Epithelial cell of esophagus (primary cell): Measurements from ENCODE around the gene SUFU.
"Not testable (repeated sequence)": the region's sequence is repeated elsewhere in the genome, so short reads cannot be mapped to it uniquely, and the experiment has no call there.

Experiments
- DNase-seq: peaks from one replicate; pipeline ENCODE4 v3.0.0; 2010; ENCODE audit warnings: low read depth
- H3K4me3 ChIP-seq: 2 replicates; pipeline ENCODE4 v1.5.1; 2011; ENCODE audit warnings: mild to moderate bottlenecking, low read length, control low read depth
- TF ChIP-seq, protein P1 (sequence below): IDR thresholded peaks from 2 replicates; pipeline ENCODE4 v1.5.1; 2011; ENCODE audit warnings: low read depth, mild to moderate bottlenecking, low read length, control low read depth, inconsistent platforms; ENCODE audit not compliant: insufficient read depth; ENCODE audit errors: missing control alignments

Gene SUFU

DNA sequence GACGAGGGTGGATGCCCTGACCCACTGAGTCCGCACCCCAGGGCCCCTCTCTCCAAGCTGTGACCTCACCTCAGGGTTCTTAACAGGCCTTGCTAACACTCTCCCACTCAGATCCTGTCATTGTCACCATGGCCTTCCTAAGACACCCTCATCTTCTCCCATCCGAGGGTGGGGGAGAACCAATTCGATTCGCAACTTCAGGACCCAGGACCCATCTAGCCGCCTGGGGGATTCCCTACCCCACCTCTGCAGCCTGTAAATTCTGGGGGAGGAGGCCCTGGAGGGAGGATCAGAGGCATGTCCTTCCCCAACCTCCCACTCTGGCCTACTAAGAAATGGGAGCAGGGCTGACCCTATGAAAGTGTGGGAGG is 157.9 kb downstream of the SUFU start:
- no peak for DNase-seq
- no peak overlapping the region for H3K4me3 ChIP-seq
- TF ChIP-seq, protein P1, sequence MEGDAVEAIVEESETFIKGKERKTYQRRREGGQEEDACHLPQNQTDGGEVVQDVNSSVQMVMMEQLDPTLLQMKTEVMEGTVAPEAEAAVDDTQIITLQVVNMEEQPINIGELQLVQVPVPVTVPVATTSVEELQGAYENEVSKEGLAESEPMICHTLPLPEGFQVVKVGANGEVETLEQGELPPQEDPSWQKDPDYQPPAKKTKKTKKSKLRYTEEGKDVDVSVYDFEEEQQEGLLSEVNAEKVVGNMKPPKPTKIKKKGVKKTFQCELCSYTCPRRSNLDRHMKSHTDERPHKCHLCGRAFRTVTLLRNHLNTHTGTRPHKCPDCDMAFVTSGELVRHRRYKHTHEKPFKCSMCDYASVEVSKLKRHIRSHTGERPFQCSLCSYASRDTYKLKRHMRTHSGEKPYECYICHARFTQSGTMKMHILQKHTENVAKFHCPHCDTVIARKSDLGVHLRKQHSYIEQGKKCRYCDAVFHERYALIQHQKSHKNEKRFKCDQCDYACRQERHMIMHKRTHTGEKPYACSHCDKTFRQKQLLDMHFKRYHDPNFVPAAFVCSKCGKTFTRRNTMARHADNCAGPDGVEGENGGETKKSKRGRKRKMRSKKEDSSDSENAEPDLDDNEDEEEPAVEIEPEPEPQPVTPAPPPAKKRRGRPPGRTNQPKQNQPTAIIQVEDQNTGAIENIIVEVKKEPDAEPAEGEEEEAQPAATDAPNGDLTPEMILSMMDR = no peak

DNA sequence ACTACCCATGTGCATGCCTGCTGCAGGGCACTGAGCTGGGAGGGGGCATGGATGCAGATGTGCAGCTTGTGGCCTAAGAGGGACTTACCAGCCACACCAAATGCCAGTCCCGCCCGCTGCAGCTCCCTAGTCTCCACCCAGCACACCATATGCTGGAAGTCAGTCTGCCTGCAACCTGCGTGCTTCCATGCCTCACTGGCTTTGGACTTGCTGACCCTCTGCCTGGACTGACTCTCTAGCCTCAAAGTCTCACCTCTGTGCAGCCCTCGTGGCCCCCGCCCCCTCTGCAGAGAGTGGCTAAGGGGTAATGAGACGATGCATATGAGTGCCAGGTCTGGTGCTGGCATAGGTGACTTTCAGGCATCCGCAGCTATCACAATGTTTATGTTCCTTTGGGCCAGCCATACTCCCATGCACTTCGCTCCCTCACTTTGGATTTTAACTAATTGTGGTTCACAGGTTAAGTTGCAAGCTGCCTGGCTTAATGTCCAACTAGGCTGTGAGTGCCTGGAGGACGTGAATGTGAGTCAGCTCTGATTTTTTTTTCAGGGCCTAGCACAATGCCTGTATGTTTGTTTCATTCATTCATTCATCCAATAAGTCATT is 162.2 kb downstream of the SUFU start:
- DNase-seq = no peak
- no peak overlapping the region for H3K4me3 ChIP-seq
- TF ChIP-seq, protein P1 = no peak

DNA sequence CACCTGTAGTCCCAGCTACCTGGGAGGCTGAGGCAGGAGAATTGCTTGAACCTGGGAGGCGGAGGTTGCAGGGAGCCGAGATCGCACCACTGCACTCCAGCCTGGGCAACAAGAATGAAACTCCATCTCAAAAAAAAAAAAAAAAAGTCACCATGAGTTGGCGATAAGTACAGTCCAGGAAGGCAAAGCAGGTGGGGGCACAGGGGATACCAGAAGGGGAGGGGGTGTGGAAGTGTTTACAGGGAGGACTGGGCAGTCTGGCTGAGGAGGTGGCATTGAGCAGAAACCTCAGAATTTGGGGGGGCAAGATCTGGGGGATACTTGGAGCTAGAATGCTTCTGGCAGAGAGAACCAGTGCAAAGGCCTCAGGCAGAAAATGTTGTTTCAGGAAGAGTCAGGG is 163.6 kb downstream of the SUFU start:
- not testable (repeated sequence) for DNase-seq, H3K4me3 ChIP-seq

DNA sequence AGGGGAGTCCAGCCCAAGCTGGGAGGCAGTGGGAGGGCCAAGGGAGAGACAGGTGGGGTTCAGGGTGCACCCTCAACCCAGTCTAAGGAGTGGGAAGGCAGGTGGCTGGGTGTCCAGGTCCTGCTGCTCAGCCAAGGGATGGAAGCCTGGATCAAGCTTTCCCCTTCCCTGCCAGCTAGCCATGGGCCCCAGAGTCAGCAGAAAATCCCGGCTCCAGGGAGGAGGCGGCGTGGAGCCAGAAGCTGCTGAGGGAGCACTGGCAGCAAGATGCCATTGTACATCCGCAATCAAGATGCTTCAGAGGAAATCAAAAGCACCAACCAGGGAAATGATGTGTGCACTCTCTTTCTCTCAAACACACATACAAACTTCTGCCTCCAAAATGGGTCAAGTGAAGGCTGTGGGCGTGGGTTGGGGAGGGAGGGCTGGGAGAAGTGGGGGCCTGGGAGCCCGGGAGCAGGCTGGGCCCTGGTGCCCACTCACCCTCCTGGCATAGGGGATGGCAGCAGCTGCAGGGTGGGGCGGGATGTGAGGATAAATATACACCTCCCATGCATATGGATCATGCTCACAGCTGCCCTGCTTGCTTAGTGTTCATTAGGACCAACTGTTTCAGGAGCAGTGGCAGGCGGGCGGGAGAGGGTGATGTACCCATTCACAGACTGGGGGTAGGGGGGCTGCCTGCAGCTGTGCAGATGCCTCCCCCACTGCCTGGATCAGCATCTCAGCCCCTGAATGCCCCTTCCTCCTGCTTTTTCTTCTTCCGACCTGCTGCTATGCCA is 164.7 kb downstream of the SUFU start:
- no peak overlapping the region for H3K4me3 ChIP-seq
- no peak for DNase-seq
- TF ChIP-seq, protein P1 = no peak

DNA sequence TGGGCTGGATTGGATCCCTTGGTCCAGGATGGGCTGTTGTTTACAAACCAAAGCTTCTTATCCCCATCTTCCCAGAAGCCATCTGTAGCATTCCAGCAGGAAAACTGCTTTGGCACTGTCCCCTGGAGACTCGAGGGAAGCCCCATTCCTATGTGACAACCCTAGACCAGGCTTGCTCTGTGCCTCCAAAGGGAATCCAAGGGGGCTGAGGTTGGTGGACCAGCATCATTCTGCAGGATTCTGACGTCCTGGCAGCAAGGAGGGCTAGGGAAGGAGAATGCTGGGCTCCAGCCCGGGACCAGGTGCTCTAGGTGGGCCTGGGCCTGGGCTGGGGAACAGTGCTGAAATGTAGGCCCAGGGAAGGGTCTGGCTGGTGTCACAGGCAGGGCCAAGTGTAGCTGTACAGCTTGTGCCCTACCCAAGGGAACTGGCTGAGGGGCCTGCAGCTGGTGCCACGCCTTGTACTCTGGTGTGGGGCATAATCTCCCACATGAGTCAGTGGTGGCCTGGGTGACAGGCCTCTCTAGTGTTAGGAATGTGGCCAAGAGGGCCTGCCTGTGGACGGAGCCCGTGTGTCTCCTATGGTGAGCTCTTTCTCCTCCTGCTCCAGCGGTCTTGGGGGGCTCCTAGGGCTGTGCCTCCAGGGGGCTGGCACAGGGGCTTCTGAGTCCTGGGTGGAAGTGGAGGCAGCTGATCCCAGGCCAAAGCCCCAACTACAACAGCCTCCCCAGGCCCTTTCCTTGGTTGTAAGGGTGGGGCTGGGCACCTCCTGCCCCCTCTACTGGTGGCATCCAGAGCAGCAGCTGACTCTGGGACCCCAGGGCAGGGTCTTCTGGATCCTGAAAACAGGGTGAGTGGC is 165.7 kb downstream of the SUFU start:
- peak; percentile 60 for DNase-seq
- no peak overlapping the region for H3K4me3 ChIP-seq
- TF ChIP-seq, protein P1 = no peak

DNA sequence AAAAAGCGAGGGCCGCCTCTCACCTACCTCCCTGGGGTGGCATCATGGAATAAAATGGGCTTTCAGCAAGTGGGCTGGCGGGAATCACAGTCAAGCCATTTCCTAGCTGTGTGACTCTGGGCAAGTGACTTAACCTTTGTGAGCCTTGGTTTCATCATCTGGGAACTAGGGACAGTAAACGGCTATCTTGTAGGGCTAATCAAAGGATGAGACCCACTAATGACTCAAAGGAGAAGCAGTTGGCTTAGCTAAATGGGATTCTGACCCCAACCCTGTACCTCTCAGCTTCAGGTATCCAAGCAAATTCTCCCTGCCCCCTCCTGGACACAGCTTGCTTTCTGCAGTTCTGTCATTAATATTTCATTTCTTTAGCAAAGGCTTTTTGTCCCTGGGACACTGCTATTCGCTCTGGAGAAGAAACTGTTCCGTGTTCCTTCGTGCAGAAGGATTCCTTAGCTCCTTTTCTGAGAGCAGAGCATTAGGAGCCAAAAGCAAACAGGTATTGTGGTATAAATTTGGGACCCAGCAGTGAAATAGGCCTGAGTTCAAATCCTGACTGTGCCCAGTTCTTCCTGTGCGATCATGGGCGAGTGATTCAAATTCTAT is 166.4 kb downstream of the SUFU start:
- no peak for DNase-seq

More for the DNA sequence above, 166.4 kb downstream of the SUFU start:
- TF ChIP-seq, protein P1 = no peak
- H3K4me3 ChIP-seq = no peak overlapping the region
